ENCODE measurements around the gene DESI2. TPM values are rescaled to one million over a fixed set of nuclear protein-coding genes. Genes with fewer than 3 reads are reported as not detected.
"Not testable (repeated sequence)": the region's sequence is repeated elsewhere in the genome, so short reads cannot be mapped to it uniquely, and the experiment has no call there.

The DESI2 gene
- polyA plus RNA-seq, 4 donors: 45.3 to 54.4 (median 51.8) TPM

DNA sequence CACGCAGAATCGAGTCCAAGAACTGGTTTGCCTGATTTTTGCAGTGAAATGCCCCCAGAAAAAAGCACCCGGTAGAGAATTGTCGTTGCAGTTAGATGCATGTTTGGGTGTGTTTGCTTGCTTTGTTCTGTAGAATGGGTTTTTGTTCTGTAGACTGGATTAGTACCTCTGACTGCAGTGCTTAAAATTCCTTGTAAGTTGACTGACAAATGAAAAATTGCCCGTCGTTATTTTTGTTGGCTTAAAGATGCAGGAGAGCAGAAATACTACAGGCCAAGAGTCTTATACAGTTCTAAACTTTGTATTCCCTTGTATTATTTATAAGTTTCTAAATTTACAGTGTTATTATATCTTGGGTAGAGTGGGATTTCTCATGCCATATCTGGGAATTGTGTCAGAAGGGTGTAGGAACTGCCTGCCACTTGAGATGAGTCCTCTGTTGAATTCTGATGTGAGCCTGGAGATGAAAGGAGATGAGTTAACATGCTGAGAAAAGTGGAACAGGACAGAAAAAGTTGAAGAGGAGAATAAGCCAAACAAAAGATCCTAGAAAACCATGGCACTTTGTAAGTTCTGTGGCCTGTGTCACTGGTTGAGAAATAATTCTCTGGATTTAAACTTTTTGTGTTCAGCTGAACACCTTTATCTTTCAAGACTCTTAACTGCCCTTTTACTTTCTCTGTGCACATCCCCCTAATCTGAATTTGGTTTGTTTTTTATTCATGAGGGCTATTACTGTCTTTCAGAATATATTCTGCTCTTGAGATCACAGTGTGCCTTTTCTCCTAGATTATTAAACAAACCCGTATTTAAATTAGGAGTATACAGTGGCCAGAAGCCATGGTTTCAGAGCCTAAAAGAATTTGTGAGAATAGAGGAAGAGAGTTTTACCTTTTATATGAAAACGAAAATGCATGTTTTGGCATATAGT lies 1.4 kb downstream of the DESI2 start:
- no peak for DNase-seq (ENCODE audit: low read depth in 4 of 4, low spot score in 3 of 4)

DNA sequence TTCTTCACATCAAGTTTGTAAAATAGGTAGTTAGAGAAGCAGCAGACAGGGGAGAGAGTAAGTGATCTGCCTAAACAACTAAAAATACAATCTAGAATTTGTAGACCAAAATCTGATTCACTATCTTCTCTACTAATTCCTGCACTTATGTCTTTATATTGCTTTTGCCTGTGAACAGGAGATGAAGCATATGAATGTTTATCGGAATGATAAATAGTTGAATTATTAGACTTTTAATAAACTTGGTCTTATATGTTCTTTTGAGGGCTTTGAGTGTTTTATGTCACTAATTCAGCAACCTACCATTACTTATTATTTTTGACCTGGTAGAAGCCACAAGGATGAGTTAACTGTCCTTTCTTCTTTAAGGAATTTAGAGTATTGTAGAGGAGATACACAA lies 2.3 kb downstream of the DESI2 start:
- no peak for DNase-seq (ENCODE audit: low read depth in 4 of 4, low spot score in 3 of 4)

DNA sequence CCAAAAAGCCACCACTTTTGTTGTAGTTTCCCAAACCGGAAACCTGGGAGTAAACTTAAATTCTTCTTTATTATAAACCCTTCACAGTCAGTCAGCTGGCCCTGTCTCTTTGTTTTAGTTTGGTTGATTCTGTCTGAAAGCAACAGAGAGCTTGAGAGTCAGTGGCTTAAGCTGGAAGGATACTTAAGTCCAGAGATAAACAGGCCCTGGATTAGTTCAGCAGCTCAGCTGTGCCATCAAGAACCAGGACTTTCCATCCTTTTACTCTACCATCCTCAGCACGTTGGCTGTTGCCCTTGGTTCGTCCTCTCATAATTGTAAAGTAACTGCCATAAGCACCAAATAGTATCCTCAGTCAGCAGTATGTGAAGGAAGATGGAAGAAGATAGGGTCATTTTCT lies 4.5 kb downstream of the DESI2 start:
- DNase-seq (ENCODE audit: low read depth in 4 of 4, low spot score in 3 of 4): no peak

DNA sequence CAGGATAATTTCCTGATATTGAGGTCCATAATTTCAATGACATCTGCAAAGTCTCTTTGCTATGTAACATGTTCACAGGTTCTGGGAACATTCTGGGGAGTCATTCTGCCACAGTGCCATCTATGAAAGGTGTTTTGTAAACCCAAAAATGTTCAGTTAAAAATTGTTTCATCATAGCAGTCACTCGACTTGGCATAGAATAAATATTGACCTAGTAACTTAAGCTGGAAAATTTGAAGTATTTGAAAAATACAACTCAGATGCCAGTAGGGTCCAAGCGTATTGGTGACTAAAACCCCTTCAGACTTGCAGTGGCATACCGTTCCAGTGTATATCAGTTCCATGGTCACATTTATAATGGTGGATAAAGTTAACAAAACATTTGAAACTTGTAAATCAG lies 6.8 kb downstream of the DESI2 start:
- no peak for DNase-seq (ENCODE audit: low read depth in 4 of 4, low spot score in 3 of 4)

DNA sequence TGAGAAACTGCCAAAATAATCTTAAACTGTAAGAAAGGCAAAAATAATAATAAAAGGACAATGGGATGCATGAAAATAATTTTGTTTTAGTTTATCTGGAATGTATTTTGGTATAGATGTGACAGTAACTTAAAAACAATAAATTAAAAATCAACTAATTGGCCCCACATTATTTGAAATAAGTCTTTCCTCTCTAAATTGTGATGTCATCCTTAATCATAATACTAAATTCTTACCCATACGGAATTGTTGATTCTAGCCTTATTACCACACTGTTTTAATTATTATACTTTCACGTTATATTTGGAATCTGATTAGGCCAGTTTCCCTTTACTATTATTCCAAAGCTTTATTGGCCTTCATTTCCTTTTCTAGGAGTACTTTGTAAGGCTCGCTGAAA lies 7.7 kb downstream of the DESI2 start:
- DNase-seq (ENCODE audit: low read depth in 4 of 4, low spot score in 3 of 4): no peak

DNA sequence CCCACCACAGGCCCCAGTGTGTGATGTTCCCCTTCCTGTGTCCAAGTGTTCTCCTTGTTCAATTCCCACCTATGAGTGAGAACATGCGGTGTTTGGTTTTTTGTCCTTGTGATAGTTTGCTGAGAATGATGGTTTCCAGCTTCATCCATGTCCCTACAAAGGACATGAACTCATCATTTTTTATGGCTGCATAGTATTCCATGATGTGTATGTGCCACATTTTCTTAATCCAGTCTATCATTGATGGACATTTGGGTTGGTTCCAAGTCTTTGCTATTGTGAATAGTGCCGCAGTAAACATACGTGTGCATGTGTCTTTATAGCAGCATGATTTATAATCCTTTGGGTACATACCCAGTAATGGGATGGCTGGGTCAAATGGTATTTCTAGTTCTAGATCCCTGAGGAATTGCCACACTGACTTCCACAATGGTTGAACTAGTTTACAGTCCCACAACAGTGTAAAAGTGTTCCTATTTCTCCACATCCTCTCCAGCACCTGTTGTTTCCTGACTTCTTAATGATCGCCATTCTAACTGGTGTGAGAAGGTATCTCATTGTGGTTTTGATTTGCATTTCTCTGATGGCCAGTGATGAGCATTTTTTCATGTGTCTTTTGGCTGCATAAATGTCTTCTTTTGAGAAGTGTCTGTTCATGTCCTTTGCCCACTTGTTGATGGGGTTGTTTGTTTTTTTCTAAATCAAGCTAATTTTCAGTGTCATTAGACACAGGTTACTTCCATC lies 8.8 kb downstream of the DESI2 start:
- DNase-seq (ENCODE audit: low read depth in 4 of 4, low spot score in 3 of 4): not testable (repeated sequence)

DNA sequence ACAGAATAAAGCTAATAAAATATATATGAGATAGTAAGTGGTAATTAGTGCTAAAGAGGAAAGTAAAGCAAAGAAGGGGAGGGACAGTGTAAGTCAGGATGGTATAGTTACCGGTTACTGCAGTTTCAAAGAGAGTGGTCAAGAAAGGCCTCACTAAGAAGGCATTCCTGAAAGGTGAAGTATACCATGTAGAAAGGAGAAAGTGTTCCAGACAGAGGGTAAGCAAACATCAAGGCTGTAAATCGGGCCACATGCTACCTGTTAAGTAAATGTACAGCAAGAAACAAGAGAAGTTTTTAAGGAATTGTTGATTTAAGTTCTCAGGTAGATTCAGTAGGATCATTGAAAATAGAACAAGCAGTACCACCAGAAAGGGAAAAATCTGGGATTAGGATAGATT lies 9.7 kb downstream of the DESI2 start:
- no peak for DNase-seq (ENCODE audit: low read depth in 4 of 4, low spot score in 3 of 4)

DNA sequence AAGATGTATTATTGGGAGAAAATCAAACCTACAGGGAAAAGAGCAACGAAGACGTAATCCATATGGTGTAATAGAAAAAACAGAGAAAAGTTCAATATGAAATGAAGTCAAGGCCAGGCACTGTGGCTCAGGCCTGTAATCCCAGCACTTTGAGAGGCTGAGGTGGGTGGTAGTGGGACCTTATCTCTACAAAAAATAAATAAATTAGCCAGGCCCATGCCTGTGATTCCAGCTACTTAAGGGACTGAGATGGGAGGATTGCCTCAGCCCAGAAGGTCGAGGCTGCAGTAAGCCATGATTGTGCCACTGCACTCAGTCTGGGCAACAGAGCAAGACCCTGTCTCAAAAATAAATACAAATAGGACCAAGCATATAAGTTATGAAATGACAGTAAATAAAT lies 11.4 kb downstream of the DESI2 start:
- DNase-seq (ENCODE audit: low read depth in 4 of 4, low spot score in 3 of 4): no peak

DNA sequence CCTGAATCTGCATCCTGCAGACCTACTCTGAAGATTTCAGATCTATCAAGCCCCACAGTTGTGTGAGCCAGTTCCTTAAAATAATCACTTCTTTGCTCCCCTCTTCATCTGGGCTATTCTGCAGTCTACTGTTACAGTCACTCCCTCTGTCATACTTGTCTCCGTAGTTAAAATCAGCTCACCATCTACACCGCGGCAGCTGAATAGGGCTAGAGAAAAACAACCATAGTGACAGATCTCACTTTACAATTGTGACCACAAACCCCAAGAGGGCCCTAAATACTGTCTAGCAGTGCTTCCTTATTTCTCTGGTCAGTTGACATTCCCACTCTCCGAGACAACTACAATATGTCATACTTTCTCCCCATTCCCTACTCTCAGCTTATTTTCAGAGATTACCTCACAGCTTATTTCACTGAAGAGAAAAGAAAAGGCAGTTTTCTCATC lies 12.9 kb downstream of the DESI2 start:
- peak in 1 of 4 donors; percentile 48 for DNase-seq (ENCODE audit: low read depth in 4 of 4, low spot score in 3 of 4)

DNA sequence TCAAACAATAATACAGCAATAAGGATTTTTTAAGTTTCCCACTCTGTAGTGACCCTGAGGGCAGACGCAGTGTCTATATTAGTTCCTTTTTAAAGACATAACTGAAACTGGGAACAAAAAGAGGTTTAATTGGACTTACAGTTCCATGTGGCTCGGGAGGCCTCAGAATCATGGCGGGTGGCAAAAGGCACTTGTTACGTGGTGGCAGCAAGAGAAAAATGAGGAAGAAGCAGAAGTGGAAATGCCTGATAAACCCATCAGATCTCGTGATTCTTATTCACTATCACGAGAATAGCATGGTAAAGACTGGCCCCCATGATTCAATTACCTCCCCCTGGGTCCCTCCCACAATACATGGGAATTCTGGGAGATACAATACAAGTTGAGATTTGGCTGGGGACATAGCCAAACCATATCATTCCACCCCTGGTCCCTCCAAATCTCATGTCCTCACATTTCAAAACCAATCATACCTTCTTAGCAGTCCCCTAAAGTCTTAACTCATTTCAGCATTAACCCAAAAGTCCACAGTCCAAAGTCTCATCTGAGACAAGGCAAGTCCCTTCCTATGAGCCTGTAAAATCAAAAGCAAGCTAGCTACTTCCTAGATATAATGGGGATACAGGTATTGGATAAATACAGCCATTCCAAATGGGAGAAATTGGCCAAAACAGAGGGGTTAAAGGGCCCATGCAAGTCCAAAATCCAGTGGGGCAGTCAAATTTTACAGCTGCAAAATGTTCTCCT lies 13.9 kb downstream of the DESI2 start:
- DNase-seq (ENCODE audit: low read depth in 4 of 4, low spot score in 3 of 4): not testable (repeated sequence)

DNA sequence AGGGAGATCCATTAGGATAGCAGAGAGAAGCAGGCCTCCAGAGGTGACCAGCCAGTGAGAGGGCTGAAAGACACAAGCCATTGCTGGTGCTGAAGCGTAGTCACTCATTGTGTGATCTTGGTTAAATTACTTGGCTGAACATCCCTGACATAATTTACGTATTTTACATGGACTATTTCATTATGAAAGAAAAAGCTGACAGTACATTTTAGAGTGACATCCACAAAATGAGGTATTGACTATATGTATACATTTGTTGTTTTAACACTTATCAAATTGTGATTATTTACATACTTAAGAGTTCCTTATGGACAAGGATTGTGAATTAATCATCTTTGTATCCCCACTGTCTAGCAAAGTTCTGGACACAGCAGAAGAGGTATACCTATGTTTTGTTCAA lies 14.9 kb downstream of the DESI2 start:
- no peak for DNase-seq (ENCODE audit: low read depth in 4 of 4, low spot score in 3 of 4)

DNA sequence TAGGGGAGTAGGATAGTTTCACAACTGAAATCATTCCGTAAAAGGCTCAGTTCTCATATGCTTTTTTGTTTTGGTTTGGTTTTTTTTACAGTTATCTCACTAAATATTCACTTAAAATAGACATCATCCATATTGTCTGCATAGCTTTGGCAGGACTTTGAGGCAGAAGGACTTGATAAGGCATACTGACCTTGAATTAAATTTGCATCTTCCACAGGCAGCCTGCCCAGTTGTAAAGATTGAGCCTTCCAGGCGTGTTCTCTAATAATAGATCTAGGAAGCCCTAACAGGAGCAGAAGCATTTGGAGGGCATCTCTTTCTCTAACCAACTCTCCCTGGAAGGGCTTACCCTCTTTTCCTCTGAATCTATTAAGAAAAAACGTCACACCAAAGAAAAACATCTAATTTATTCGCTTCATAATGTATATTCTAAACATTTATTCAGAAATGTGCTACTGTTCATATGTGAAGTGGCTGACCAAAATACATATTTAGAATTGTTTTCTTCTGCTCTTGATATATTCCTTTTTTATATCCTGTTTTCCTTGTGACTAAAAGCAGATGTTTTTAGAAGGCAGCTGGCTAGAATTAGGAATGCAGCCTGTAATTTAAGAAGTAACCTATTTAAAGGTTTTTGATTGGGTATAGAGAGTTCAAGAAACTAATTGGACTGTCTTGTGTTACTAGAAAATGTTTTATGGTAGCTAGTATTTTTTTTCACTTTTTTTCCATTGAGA lies 20.2 kb downstream of the DESI2 start:
- peak in 2 of 4 donors; percentile 18 to 43 for DNase-seq (ENCODE audit: low read depth in 4 of 4, low spot score in 3 of 4)

DNA sequence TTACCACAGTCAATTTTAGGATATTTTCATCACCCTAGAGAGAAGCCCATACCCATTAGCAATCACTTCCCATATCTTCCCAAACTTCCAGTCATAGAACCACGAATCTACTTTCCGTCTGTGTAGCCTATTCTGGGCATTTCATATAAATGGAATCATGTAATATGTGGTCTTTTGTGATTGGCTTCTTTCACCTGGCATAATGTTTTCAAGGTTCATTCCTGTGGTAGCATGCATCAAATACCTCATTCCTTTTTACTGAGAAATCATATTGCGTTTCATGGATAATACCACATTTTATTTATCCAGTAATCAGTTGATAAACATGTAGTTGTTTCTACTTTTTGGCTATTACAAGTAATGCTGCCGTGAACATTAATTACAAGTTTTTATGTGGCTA lies 21.5 kb downstream of the DESI2 start:
- no peak for DNase-seq (ENCODE audit: low read depth in 4 of 4, low spot score in 3 of 4)

DNA sequence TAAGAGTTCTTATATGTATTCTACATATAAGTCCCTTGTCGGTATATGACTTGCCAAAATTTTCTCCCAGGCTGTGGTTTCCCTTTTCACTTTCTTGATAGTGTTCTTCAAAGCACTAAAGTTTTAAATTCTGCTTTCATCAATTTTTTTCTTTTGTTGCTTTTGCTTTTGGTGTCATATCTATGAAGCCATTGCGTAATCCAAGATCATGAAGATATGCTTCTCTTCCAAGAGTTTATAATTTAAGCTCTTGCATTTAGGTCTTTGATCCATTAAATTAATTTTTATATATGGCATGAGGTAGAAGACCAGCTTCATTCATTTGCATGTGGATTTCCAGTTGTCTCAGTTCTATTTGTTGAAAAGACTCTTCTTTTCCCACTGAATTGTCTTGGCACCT lies 22.2 kb downstream of the DESI2 start:
- no peak for DNase-seq (ENCODE audit: low read depth in 4 of 4, low spot score in 3 of 4)

DNA sequence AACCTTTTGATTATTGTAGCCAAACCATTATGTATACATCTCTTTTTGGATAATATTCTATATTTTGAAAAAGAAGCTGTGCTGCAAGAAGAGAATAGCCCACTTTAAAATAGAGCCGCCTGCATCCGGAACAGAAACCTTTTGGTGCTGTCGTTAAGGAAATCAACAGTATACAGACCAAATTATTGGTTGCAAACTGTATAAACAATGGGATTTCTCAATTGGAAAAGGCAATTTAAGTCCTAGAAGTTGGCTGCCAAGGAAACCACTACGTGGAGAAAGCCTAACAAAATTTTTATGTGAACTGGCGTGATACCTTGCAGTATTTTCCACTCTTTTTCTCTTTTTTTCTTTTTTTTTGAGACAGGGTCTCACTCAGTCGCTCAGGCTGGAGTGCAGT lies 25.8 kb downstream of the DESI2 start:
- DNase-seq (ENCODE audit: low read depth in 4 of 4, low spot score in 3 of 4): no peak

DNA sequence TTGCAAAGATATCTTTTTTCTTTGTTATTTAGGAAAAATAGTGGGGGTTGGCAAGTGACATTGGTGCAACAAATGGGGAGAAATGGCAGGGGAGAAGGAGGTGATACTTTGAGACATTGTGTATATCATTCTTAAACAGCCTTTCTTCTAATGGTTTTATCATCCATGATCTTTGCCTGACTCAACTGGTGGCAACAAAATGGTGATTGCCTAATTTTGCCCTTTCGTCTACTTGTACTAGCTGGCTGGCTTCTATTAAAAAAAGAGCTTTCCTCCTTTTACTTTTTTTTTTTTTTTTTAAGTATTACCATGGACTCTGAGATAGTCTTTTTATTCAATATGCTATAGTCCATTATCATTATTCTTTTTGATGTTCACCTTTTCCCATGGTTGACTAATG lies 27.7 kb downstream of the DESI2 start:
- no peak for DNase-seq (ENCODE audit: low read depth in 4 of 4, low spot score in 3 of 4)

DNA sequence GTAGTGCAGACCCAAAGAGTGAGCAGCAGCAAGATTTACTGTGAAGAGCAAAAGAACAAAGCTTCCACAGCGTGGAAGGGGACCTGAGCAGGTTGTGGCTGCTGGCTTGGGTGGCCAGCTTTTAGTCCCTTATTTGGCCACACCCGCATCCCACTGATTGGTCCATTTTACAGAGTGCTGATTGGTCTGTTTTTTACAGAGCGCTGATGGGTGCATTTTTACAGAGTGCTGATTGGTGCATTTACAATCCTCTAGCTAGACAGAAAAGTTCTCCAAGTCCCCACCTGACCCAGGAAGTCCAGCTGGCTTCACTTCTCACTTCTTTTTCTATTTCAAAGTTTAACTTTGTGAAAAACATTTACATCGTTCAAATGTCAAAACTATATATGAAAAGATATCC lies 29.2 kb downstream of the DESI2 start:
- not testable (repeated sequence) for DNase-seq (ENCODE audit: low read depth in 4 of 4, low spot score in 3 of 4)

DNA sequence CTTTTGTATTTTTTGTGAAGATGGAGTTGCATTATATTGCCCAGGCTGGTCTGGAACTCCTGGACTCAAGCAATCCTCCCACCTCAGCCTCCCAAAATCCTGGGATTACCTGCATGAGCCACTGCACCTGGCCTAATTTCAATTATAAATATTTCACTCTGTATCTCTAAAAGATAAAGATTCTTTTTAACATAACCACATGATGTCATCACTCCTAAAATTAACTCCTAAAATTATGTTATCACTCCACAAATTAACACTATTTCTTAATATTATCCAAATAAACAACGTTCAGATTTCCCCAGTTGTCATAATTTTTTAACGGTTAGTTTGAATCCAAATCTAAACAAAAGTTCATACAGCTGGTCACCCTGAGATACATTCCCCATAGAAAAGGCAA lies 43.0 kb downstream of the DESI2 start:
- no peak for DNase-seq (ENCODE audit: low read depth in 4 of 4, low spot score in 3 of 4)

DNA sequence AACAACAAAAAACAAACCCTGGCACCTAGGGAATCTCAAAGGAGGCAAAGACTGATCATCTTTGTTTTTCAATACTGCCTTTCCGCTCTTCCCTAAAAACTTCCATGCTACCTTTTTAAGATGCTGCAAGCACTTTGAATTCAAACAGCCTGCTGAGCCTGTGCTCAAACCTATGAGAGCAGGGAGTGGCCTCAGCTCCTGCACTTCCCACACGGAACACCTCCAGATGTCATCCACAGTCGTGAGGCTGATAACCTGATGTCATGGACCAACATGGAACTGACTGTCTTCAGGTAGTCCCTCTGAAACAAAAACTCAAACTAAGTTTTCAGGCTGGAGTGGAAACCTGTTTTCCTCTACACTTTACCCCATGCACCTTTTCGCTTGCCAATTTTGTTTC lies 46.8 kb downstream of the DESI2 start:
- DNase-seq (ENCODE audit: low read depth in 4 of 4, low spot score in 3 of 4): no peak

DNA sequence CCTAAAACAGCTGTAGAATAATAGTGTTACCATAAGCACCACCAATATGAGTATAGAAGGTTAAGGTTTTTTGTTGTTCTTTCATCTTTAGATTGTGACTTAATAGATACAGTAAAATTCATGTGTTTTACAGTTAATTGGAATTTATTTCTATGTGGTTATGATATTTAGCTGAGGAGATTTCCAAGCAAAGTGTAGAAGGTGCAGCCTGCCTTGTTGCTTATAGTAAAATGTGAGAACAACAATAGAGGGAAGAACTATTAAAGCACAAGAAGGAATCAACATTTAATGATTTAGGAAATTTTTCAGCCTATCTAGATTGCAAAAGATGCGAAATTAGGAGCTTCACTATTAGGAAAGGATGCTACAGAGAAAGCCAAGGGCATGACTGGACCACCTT lies 47.9 kb downstream of the DESI2 start:
- DNase-seq (ENCODE audit: low read depth in 4 of 4, low spot score in 3 of 4): no peak
